ENCODE results near the gene GPR137.

GPR137 gene

GRCh38 chr11:64265176-64266160 is 20.2 kb upstream of the GPR137 start:
- no peak for DNase-seq (ENCODE audit: low spot score)
- Histone ChIP-seq H3K4me2 (ENCODE audit: insufficient read depth, low read length, poor library complexity, severe bottlenecking) (no peak overlapping the region), H4K91ac (ENCODE audit: low read depth, low read length, poor library complexity) (no peak overlapping the region), H2BK12ac (ENCODE audit: low read length) (peak overlapping the region; percentile 10), H3K9me3 (replicated peaks in 1 of 2; ENCODE audit: control insufficient read depth in 2 of 2, insufficient read depth in 1 of 2, low read depth in 1 of 2, low read length in 2 of 2) (no peaks in the 10 kb centered on the region), H3K27me3 (ENCODE audit: control insufficient read depth in 3 of 3, insufficient read depth in 3 of 3, low read depth in 1 of 3, low read length in 3 of 3) (no peaks in the 10 kb centered on the region), H3K27ac (replicated peaks; ENCODE audit: low read length) (no peak overlapping the region), H2BK120ac (ENCODE audit: low read depth, low read length) (no peak overlapping the region), H3K18ac (ENCODE audit: low read length) (no peak overlapping the region), H3K79me1 (ENCODE audit: low read depth, low read length) (peaks cover 5% of the 10 kb centered on the region), H3K14ac (ENCODE audit: low read length) (no peak overlapping the region), H2AK5ac (ENCODE audit: low read depth, low read length) (no peak overlapping the region), H3K4ac (ENCODE audit: low read length) (no peak overlapping the region), H3K4me1 (ENCODE audit: control insufficient read depth in 2 of 2, insufficient read depth in 1 of 2, low read depth in 1 of 2, low read length in 2 of 2) (peaks cover 7 to 11% of the 10 kb centered on the region in 2 donors), H3K36me3 (replicated peaks in 1 of 2; ENCODE audit: control insufficient read depth in 2 of 2, insufficient read depth in 2 of 2, low read length in 2 of 2) (peaks cover 27 to 56% of the 10 kb centered on the region in 2 donors), H2BK5ac (ENCODE audit: low read length) (peak overlapping the region; percentile 48), H3K4me3 (ENCODE audit: low read length in 2 of 2) (no peak overlapping the region), H2AFZ (ENCODE audit: low read length) (no peak overlapping the region), H3K23ac (ENCODE audit: low read depth, low read length, poor library complexity) (peak overlapping the region; percentile 55), H3K9ac (ENCODE audit: low read depth, low read length, poor library complexity) (peak overlapping the region; percentile 60), H4K8ac (ENCODE audit: low read depth, low read length) (peak overlapping the region; percentile 82), H2BK15ac (ENCODE audit: low read length) (no peak overlapping the region)
- no CpG with 5 or more reads among the region's 35 CpGs for WGBS, 2 donors (ENCODE audit: extremely low coverage in 2 of 2, insufficient read length in 2 of 2, insufficient replicate concordance in 1 of 2)

- Histone ChIP-seq H3K9ac (ENCODE audit: low read depth, low read length, poor library complexity) (no peak overlapping the region), H3K4me2 (ENCODE audit: insufficient read depth, low read length, poor library complexity, severe bottlenecking) (no peak overlapping the region), H4K91ac (ENCODE audit: low read depth, low read length, poor library complexity) (no peak overlapping the region), H3K18ac (ENCODE audit: low read length) (no peak overlapping the region), H2AFZ (ENCODE audit: low read length) (no peak overlapping the region), H3K14ac (ENCODE audit: low read length) (no peak overlapping the region), H3K4me1 (ENCODE audit: control insufficient read depth in 2 of 2, insufficient read depth in 1 of 2, low read depth in 1 of 2, low read length in 2 of 2) (peaks cover 7 to 11% of the 10 kb centered on the region in 2 donors), H4K8ac (ENCODE audit: low read depth, low read length) (no peak overlapping the region), H2BK5ac (ENCODE audit: low read length) (no peak overlapping the region), H3K4ac (ENCODE audit: low read length) (no peak overlapping the region), H3K4me3 (ENCODE audit: low read length in 2 of 2) (no peak overlapping the region), H2AK5ac (ENCODE audit: low read depth, low read length) (no peak overlapping the region), H3K27me3 (ENCODE audit: control insufficient read depth in 3 of 3, insufficient read depth in 3 of 3, low read depth in 1 of 3, low read length in 3 of 3) (no peaks in the 10 kb centered on the region), H2BK120ac (ENCODE audit: low read depth, low read length) (no peak overlapping the region), H2BK15ac (ENCODE audit: low read length) (no peak overlapping the region), H2BK12ac (ENCODE audit: low read length) (no peak overlapping the region), H3K79me1 (ENCODE audit: low read depth, low read length) (peaks cover 3% of the 10 kb centered on the region), H3K36me3 (replicated peaks in 1 of 2; ENCODE audit: control insufficient read depth in 2 of 2, insufficient read depth in 2 of 2, low read length in 2 of 2) (peaks cover 25 to 52% of the 10 kb centered on the region in 2 donors), H3K27ac (replicated peaks; ENCODE audit: low read length) (no peak overlapping the region), H3K23ac (ENCODE audit: low read depth, low read length, poor library complexity) (no peak overlapping the region), H3K9me3 (replicated peaks in 1 of 2; ENCODE audit: control insufficient read depth in 2 of 2, insufficient read depth in 1 of 2, low read depth in 1 of 2, low read length in 2 of 2) (no peaks in the 10 kb centered on the region)
- WGBS, 2 donors (ENCODE audit: extremely low coverage in 2 of 2, insufficient read length in 2 of 2, insufficient replicate concordance in 1 of 2): no CpG with 5 or more reads among the region's 15 CpGs
- no peak for DNase-seq (ENCODE audit: low spot score)
Observed at GRCh38 chr11:64266339-64266738, 19.3 kb upstream of the GPR137 start.

DNA sequence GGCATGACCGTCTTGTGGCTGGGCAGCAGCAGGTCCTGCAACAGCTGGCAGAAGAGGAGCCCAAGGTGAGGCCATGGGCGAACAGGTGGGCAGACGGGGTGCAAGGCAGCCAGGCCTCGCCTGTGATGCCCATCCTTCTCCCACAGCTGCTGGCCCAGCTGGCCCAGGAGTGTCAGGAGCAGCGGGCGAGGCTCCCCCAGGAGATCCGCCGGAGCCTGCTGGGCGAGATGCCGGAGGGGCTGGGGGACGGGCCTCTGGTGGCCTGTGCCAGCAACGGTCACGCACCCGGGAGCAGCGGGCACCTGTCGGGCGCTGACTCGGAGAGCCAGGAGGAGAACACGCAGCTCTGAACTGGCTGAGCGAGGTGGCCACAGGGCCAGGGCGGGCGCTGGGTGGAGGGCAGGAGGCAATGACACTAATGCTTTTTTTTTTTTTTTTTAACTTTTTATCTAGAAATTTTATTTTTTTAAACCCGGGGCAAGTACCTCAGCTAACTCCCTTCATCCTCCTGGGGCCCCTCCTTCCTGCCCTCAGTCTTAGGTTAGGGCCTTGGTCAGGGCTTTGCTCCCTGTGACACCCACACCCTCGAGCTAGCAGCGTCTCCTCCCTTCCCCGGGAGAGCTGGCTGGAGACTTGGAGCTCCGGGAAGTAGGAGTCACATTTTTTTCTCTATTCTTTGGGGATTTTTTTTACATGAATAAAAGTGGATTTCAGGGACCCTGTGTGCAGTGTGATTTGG is 18.3 kb upstream of the GPR137 start:
- Histone ChIP-seq H2BK120ac (ENCODE audit: low read depth, low read length) (no peak overlapping the region), H4K8ac (ENCODE audit: low read depth, low read length) (no peak overlapping the region), H3K9ac (ENCODE audit: low read depth, low read length, poor library complexity) (no peak overlapping the region), H2AFZ (ENCODE audit: low read length) (no peak overlapping the region), H3K4me2 (ENCODE audit: insufficient read depth, low read length, poor library complexity, severe bottlenecking) (no peak overlapping the region), H3K27me3 (ENCODE audit: control insufficient read depth in 3 of 3, insufficient read depth in 3 of 3, low read depth in 1 of 3, low read length in 3 of 3) (no peaks in the 10 kb centered on the region), H2BK5ac (ENCODE audit: low read length) (no peak overlapping the region), H3K4ac (ENCODE audit: low read length) (no peak overlapping the region), H3K27ac (replicated peaks; ENCODE audit: low read length) (no peak overlapping the region), H3K4me1 (ENCODE audit: control insufficient read depth in 2 of 2, insufficient read depth in 1 of 2, low read depth in 1 of 2, low read length in 2 of 2) (peaks cover 13 to 16% of the 10 kb centered on the region in 2 donors), H3K4me3 (ENCODE audit: low read length in 2 of 2) (no peak overlapping the region), H3K9me3 (replicated peaks in 1 of 2; ENCODE audit: control insufficient read depth in 2 of 2, insufficient read depth in 1 of 2, low read depth in 1 of 2, low read length in 2 of 2) (no peaks in the 10 kb centered on the region), H2BK15ac (ENCODE audit: low read length) (no peak overlapping the region), H4K91ac (ENCODE audit: low read depth, low read length, poor library complexity) (no peak overlapping the region), H3K23ac (ENCODE audit: low read depth, low read length, poor library complexity) (peak overlapping the region; percentile 17), H2BK12ac (ENCODE audit: low read length) (no peak overlapping the region), H2AK5ac (ENCODE audit: low read depth, low read length) (no peak overlapping the region), H3K14ac (ENCODE audit: low read length) (no peak overlapping the region), H3K79me1 (ENCODE audit: low read depth, low read length) (peaks cover 3% of the 10 kb centered on the region), H3K18ac (ENCODE audit: low read length) (no peak overlapping the region), H3K36me3 (replicated peaks in 1 of 2; ENCODE audit: control insufficient read depth in 2 of 2, insufficient read depth in 2 of 2, low read length in 2 of 2) (peaks cover 23 to 43% of the 10 kb centered on the region in 2 donors)
- no CpG with 5 or more reads among the region's 27 CpGs for WGBS, 2 donors (ENCODE audit: extremely low coverage in 2 of 2, insufficient read length in 2 of 2, insufficient replicate concordance in 1 of 2)
- no peak for DNase-seq (ENCODE audit: low spot score)

Measured in neuronal stem cell (in vitro differentiated cells).